Endothelial cell (in vitro differentiated cells): ENCODE data around the gene CYTH3. TPM values are rescaled to one million over a fixed set of nuclear protein-coding genes. Genes with fewer than 3 reads are reported as not detected.

Experiments
- DNase-seq: peaks from one replicate; pipeline ENCODE4 v3.0.0; 2021; ENCODE audit warnings: low spot score
- H3K27ac Mint-ChIP-seq: one replicate; pipeline ENCODE4 v1.8.0; 2021; ENCODE audit warnings: mixed read lengths, inconsistent platforms; ENCODE audit not compliant: unreplicated experiment
- H3K27me3 Mint-ChIP-seq: one replicate; pipeline ENCODE4 v1.8.0; 2021; ENCODE audit warnings: mild to moderate bottlenecking, moderate library complexity, mixed read lengths, inconsistent platforms; ENCODE audit not compliant: unreplicated experiment
- H3K36me3 Mint-ChIP-seq: one replicate; pipeline ENCODE4 v1.8.0; 2021; ENCODE audit warnings: mild to moderate bottlenecking, low read depth, mixed read lengths, inconsistent platforms; ENCODE audit not compliant: unreplicated experiment
- H3K4me1 Mint-ChIP-seq: one replicate; pipeline ENCODE4 v1.8.0; 2021; ENCODE audit warnings: mild to moderate bottlenecking, mixed read lengths, inconsistent platforms; ENCODE audit not compliant: unreplicated experiment
- H3K4me3 Mint-ChIP-seq: one replicate; pipeline ENCODE4 v1.8.0; 2021; ENCODE audit warnings: mild to moderate bottlenecking, mixed read lengths, inconsistent platforms; ENCODE audit not compliant: unreplicated experiment
- H3K9me3 Mint-ChIP-seq: one replicate; pipeline ENCODE4 v1.8.0; 2021; ENCODE audit warnings: mixed read lengths, inconsistent platforms; ENCODE audit not compliant: unreplicated experiment
- CTCF ChIP-seq: fragments of 200-600 bp; sonication (generic); IDR thresholded peaks from one replicate; pipeline ENCODE4 v1.5.0; 2021; ENCODE audit warnings: antibody characterized with exemption; ENCODE audit not compliant: unreplicated experiment
- total RNA-seq: library from RNA; stranded (reverse); fragmentation: NEBNext Ultra II Directional; extraction: Animal tissue kit (Norgen Biotek cat#: 25700); gene quantifications from one replicate; pipeline ENCODE4 v1.2.1, GENCODE V29; 2021; ENCODE audit not compliant: unreplicated experiment

Gene CYTH3
- total RNA-seq, 1 donor from 2014 or later, result 24.3 TPM

- no peak for DNase-seq
- H3K27me3 Mint-ChIP-seq, result peaks cover 3% of the 10 kb centered on the region
- no peaks in the 10 kb centered on the region for H3K4me1 Mint-ChIP-seq
- peaks cover 38% of the 10 kb centered on the region for H3K36me3 Mint-ChIP-seq
- no peak overlapping the region for H3K27ac Mint-ChIP-seq
- TF ChIP-seq CTCF, result no peak
- peak overlapping the region; percentile 17 for H3K4me3 Mint-ChIP-seq
- no peaks in the 10 kb centered on the region for H3K9me3 Mint-ChIP-seq
Measured at GRCh38 chr7:6128205-6128604, 144.2 kb downstream of the CYTH3 start.

DNA sequence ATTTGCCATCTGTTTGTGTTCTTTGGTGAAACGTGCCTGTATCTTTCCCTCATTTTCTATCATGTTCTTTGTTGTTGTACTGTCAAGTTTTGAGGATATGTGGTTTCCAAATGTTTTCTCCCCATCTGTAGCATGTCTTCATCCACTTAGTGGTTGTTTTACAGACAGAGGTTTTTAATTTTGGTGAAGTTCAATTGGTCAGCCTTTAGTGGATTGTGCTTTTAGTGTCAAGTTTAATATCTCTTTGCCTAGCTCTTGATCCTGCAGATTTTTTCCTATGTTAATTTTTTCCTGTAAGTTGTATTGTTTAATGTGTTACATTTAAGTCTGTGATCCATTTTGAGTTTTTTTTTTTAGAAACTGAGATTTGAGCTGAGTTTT lies 145.3 kb downstream of the CYTH3 start:
- peaks cover 36% of the 10 kb centered on the region for H3K36me3 Mint-ChIP-seq
- H3K9me3 Mint-ChIP-seq, result no peaks in the 10 kb centered on the region
- TF ChIP-seq CTCF, result no peak
- no peak overlapping the region for H3K27ac Mint-ChIP-seq
- H3K4me3 Mint-ChIP-seq, result no peak overlapping the region
- H3K27me3 Mint-ChIP-seq, result peaks cover 3% of the 10 kb centered on the region
- H3K4me1 Mint-ChIP-seq, result no peaks in the 10 kb centered on the region
- DNase-seq, result no peak

- H3K9me3 Mint-ChIP-seq, result no peaks in the 10 kb centered on the region
- no peaks in the 10 kb centered on the region for H3K27me3 Mint-ChIP-seq
- H3K36me3 Mint-ChIP-seq, result peaks cover 42% of the 10 kb centered on the region
- no peak overlapping the region for H3K27ac Mint-ChIP-seq
- no peak for TF ChIP-seq CTCF
- H3K4me1 Mint-ChIP-seq, result no peaks in the 10 kb centered on the region
- no peak overlapping the region for H3K4me3 Mint-ChIP-seq
- DNase-seq, result no peak
Measured at GRCh38 chr7:6123843-6124242, 148.6 kb downstream of the CYTH3 start.

DNA sequence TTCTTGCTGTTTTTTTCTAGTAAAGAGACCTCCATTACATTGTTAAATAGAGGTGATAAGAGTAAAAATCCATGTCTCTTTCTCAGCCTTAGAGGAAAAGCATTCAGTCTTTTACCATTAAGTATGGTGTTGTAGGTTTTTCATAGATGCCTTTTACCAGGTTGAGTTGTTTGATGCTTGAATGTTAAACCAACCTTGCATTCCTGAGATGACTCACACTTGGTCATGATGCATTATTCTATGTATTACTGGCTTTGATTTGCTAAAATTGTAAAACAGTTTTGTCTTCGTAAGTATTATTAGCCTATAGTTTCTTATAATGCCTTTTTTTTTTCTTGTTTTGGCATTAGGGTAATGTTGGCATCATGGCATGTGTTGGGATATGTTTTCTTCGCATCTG lies 151.3 kb downstream of the CYTH3 start:
- Mint-ChIP-seq H3K27me3 (no peaks in the 10 kb centered on the region), H3K36me3 (peaks cover 47% of the 10 kb centered on the region), H3K9me3 (no peaks in the 10 kb centered on the region), H3K27ac (no peak overlapping the region), H3K4me1 (no peaks in the 10 kb centered on the region), H3K4me3 (peak overlapping the region; percentile 52)
- DNase-seq, result no peak
- TF ChIP-seq CTCF, result no peak

DNA sequence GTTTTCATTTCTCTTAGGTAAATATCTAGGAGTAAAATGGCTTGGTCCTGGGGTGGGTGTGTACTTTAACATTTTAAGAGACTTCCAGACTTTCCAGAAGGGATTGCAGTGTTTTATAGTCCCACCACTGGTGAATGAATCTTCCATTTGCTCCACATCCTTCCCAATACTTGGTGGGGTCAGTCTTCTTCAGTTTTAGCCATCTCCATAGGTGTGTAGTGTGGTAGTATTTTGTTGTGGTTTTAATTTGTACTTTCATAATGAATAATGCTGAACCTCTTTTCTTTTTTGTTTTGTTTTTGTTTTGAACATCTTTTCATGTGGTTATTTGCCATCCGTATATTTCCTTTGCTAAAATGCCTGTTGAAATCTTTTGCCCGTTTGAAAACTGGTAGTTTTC lies 154.9 kb downstream of the CYTH3 start:
- Mint-ChIP-seq H3K4me3 (no peak overlapping the region), H3K27me3 (no peaks in the 10 kb centered on the region), H3K9me3 (no peaks in the 10 kb centered on the region), H3K27ac (no peak overlapping the region), H3K4me1 (no peaks in the 10 kb centered on the region), H3K36me3 (peaks cover 46% of the 10 kb centered on the region)
- TF ChIP-seq CTCF, result no peak
- DNase-seq, result no peak
